Stimulated activated memory B cell treated with anti-CD40 and anti-IgM and Interleukin-4, amounts not matched to agents 10 μg/mL and 1 μg/mL and 100 μg/mL, for 72 hours (primary cell): ENCODE measurements around the gene RPL41.

Experiments
- ATAC-seq: fragments of 150-1000 bp; cut with Tn5 transposase; 2 replicates; pipeline ENCODE4 v1.10.0; 2021
- H3K27ac Mint-ChIP-seq: one replicate; pipeline ENCODE4 v1.8.0; 2022; ENCODE audit warnings: mild to moderate bottlenecking, mixed read lengths
- H3K27me3 Mint-ChIP-seq: one replicate; pipeline ENCODE4 v1.8.0; 2022; ENCODE audit warnings: mixed read lengths
- H3K36me3 Mint-ChIP-seq: one replicate; pipeline ENCODE4 v1.8.0; 2022; ENCODE audit warnings: mixed read lengths
- H3K4me1 Mint-ChIP-seq: one replicate; pipeline ENCODE4 v1.8.0; 2022; ENCODE audit warnings: mixed read lengths
- H3K4me3 Mint-ChIP-seq: one replicate; pipeline ENCODE4 v1.8.0; 2022; ENCODE audit warnings: mild to moderate bottlenecking, moderate library complexity, mixed read lengths
- H3K9me3 Mint-ChIP-seq: one replicate; pipeline ENCODE4 v1.8.0; 2022; ENCODE audit warnings: mixed read lengths

RPL41 gene

DNA sequence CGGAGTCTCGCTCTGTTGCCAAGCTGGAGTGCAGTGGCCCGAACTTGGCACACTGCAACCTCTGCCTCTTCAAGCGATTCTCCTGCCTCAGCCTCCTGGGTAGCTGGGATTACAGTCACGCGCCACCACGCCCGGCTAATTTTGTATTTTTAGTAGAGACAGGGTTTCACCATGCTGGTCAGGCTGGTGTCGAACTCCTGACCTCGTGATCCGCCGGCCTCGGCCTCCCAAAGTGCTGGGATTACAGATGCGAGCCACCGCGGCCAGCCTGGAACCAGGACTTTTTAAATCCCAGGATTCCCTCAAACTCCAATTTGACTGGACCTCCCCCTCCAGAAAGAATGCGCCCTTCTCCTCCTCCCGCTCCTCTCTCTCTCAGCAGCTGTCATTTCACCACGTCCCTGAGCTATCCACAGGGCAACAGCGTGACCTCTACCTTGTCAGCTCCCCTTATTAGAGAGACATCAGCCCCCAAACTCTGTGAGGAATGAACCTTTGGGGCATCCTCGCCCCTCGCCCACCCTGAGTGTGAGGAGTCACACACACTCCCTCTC, 13.6 kb downstream of the RPL41 start:
- peak overlapping the region; percentile 100 for H3K4me3 Mint-ChIP-seq
- no peaks in the 10 kb centered on the region for H3K27me3 Mint-ChIP-seq
- ATAC-seq = no peak
- H3K4me1 Mint-ChIP-seq = peaks cover 68% of the 10 kb centered on the region
- H3K9me3 Mint-ChIP-seq = no peaks in the 10 kb centered on the region
- peak overlapping the region; percentile 93 for H3K27ac Mint-ChIP-seq
- H3K36me3 Mint-ChIP-seq = peaks cover 41% of the 10 kb centered on the region

DNA sequence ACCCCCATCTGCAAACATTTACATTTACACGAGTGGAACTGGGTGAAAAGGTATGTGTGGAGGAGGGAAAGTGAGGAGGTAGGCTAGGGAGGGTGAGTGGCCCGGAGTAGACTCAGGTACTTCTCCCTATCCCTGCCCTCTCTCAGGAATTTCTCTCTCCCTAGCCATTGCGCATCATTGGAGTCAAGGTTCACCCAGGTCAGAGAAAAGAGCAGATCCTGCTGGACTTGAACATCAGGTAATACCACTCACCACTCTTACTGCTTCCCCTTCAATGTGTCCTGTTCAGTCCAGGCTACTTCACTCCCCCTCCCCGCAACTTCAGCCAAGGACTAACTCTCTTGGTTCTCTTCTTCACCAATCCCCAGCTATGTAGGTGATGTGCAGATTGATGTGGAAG, 14.4 kb downstream of the RPL41 start:
- peak overlapping the region; percentile 93 for H3K27ac Mint-ChIP-seq
- no peaks in the 10 kb centered on the region for H3K9me3 Mint-ChIP-seq
- H3K4me1 Mint-ChIP-seq = peaks cover 66% of the 10 kb centered on the region
- no peaks in the 10 kb centered on the region for H3K27me3 Mint-ChIP-seq
- ATAC-seq = no peak
- peaks cover 44% of the 10 kb centered on the region for H3K36me3 Mint-ChIP-seq
- no peak overlapping the region for H3K4me3 Mint-ChIP-seq

DNA sequence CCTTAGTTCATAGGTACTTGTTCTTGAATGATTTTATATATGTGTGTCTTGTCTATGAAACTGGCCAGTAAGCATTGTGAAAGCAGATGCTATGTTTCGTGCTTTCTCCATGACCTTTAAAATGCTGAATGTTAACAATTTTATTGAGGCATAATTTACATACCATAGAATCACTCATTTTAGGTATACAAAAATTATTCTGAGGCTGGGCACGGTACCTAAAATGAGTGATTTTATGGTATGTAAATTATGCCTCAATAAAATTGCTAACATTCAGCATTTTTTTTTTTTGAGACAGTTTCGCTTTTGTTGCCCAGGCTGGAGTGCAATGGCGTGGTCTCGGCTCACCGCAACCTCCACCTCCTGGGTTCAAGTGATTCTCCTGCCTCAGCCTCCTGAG, 18.5 kb downstream of the RPL41 start:
- peaks cover 28% of the 10 kb centered on the region for H3K4me1 Mint-ChIP-seq
- no peaks in the 10 kb centered on the region for H3K27me3 Mint-ChIP-seq
- no peak for ATAC-seq
- H3K9me3 Mint-ChIP-seq = no peaks in the 10 kb centered on the region
- peak overlapping the region; percentile 53 for H3K27ac Mint-ChIP-seq
- no peak overlapping the region for H3K4me3 Mint-ChIP-seq
- peaks cover 81% of the 10 kb centered on the region for H3K36me3 Mint-ChIP-seq

DNA sequence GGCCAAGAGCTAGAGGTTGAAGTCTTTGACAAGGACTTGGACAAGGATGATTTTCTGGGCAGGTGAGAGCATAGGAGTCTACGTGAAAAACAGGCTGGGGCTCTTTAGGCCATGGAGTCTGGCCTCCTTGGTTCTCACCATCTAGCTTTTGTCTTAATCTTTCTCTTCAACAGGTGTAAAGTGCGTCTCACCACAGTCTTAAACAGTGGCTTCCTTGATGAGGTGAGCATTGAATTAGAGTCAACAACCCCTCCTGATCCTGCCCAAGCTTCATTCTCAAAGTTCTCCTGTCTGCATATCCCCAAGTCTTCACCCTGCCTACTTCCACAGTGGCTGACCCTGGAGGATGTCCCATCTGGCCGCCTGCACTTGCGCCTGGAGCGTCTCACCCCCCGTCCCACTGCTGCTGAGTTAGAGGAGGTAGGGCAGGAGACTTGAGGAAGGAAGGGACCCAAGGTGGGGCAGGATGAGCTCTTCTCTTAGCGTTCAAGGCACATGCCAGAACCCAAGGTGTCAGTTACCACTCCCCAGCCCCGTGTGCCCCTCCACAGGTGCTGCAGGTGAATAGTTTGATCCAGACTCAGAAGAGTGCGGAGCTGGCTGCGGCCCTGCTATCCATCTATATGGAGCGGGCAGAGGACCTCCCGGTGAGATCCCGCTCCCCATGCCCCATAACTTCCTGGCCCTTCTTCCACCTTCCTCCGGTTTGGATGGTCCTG, 21.6 kb downstream of the RPL41 start:
- no peak overlapping the region for H3K4me3 Mint-ChIP-seq
- H3K36me3 Mint-ChIP-seq = peaks cover 85% of the 10 kb centered on the region
- H3K27me3 Mint-ChIP-seq = no peaks in the 10 kb centered on the region
- H3K4me1 Mint-ChIP-seq = peaks cover 10% of the 10 kb centered on the region
- H3K27ac Mint-ChIP-seq = no peak overlapping the region
- no peak for ATAC-seq
- no peaks in the 10 kb centered on the region for H3K9me3 Mint-ChIP-seq

DNA sequence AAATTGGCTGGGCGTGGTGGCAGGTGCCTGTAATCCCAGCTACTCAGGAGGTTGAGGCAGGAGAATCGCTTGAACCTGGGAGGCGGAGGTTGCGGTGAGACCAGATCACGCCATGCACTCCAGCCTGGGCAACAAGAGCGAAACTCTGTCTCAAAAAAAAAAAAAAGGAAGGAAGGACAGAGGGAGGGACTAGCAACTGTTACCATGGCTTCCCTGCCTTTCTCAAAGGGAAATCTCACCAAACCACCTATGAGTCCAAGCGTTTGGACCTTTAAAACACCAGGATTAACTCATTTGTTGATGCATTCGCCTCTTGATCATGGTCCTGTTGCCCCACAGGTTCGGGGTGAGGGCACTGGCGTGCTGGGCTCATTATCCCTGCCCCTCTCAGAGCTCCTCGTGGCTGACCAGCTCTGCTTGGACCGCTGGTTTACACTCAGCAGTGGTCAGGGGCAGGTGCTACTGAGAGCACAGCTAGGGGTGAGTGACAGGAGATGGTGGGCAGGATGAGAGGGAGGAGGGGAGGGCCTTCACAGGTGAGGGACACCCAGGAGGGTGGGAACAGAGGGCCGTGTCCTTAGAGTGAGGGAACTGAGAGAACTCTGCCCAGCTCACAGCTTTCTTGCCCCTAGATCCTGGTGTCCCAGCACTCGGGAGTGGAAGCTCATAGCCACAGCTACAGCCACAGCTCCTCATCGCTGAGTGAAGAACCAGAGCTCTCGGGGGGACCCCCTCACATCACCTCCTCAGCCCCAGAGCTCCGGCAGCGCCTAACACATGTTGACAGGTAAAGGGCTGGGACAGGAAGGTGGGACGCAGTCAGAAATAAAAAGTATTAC, 25.7 kb downstream of the RPL41 start:
- peaks cover 14% of the 10 kb centered on the region for H3K4me1 Mint-ChIP-seq
- peaks cover 79% of the 10 kb centered on the region for H3K36me3 Mint-ChIP-seq
- no peak for ATAC-seq
- H3K9me3 Mint-ChIP-seq = no peaks in the 10 kb centered on the region
- no peak overlapping the region for H3K4me3 Mint-ChIP-seq
- peak overlapping the region; percentile 47 for H3K27ac Mint-ChIP-seq
- no peaks in the 10 kb centered on the region for H3K27me3 Mint-ChIP-seq

DNA sequence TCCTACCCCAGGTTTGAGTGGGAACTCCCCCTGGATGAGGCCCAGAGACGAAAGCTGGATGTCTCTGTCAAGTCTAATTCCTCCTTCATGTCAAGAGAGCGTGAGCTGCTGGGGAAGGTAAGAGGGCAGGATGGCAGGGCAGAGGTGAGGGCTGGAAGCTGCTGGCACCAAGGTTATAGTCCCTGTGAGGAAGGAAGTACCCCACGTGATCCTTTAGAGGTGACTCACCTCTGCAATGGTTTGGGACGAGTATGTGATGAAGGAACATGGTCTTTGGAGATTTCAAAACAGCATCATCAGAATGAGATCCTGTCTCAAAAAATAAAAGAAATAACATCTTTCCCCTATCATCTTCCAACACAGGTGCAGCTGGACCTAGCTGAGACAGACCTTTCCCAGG, 26.8 kb downstream of the RPL41 start:
- no peak for ATAC-seq
- Mint-ChIP-seq H3K36me3 (peaks cover 71% of the 10 kb centered on the region), H3K4me1 (peaks cover 14% of the 10 kb centered on the region), H3K9me3 (no peaks in the 10 kb centered on the region), H3K27ac (peak overlapping the region; percentile 47), H3K27me3 (no peaks in the 10 kb centered on the region), H3K4me3 (no peak overlapping the region)

DNA sequence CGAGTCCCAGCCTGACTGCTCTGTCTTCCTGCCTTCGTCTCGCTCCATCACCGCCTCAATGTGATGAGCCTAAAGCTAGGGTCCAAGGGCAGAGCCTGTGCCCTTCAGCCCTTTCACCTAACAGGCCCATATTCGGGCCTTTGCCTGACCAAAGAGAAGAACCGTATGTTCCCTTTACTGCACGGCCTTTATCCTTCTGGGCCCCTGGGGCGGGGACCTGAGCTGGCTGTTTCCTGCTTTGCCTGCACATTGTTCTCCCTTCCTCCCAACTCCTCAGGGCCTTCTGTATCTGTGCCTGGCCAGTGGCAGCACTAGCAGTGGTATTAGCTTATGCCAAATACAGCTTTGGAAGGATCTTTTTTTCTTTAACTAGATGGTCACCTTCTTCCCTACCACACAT, 27.4 kb downstream of the RPL41 start:
- Mint-ChIP-seq H3K27ac (peak overlapping the region; percentile 10), H3K27me3 (no peaks in the 10 kb centered on the region), H3K4me3 (no peak overlapping the region), H3K4me1 (peaks cover 14% of the 10 kb centered on the region), H3K9me3 (no peaks in the 10 kb centered on the region), H3K36me3 (peaks cover 64% of the 10 kb centered on the region)
- no peak for ATAC-seq

DNA sequence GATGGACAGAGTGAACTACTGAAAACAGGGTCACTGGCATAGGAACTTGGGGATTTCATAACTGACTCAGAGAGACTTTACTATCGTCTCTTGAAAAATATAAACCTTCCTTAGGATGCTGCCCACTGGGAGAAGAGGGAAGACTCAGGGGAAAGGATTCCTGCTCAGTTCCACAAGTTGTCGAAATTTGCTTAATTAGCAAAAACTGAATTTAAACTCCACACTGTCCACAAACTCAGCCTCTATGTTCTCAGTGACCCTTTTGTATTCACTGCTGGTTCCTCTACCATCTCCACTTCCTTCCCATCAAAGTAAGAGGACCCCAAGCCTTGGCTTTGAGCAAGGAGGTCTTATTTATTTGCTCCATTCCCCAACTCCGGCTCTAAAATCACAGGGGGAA, 28.8 kb downstream of the RPL41 start:
- no peak for ATAC-seq
- H3K27ac Mint-ChIP-seq = no peak overlapping the region
- no peaks in the 10 kb centered on the region for H3K27me3 Mint-ChIP-seq
- peaks cover 14% of the 10 kb centered on the region for H3K4me1 Mint-ChIP-seq
- H3K9me3 Mint-ChIP-seq = no peaks in the 10 kb centered on the region
- no peak overlapping the region for H3K4me3 Mint-ChIP-seq
- H3K36me3 Mint-ChIP-seq = peaks cover 52% of the 10 kb centered on the region

DNA sequence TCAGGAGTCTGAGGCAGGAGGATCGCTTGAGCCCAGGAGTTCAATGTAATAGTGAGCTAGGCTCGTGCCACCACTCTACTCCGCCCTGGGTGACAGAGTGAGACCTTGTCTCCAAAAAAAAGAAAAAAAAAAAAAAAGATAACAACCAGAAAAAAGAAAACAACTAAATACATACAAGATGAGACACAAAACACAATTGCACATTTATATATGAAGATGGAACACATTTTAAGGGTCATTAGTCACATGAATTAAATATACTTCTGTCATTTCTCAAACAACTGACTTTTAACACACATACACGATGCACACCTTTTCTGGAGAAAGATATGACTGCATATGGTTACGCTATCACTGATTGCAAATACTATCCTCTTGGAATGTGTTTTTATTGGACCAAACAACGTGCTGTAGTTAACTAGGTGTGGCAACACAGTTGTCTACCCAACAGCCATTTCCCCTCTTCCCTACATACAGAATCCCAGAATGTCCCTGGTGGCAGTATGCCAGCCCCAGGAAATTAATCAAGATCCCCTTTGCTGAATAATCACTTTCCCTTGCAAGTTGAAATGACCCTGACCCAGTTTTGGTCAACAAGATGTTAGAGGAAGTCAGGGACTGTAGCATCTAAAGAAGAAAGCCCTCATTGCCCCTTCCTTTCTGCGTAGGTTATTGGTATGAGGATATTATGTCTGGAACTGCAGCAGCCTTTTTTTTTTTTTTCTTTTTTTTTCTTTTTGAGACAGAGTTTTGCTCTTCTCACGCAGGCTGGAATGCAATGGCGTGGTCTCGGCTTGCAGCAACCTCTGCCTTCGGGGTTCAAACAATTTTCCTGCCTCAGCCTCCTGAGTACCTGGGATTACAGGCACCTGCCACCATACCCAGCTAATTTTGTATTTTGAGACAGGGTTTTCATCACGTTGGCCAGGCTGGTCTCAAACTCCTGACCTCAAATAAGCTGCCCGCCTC, 30.3 kb downstream of the RPL41 start:
- Mint-ChIP-seq H3K9me3 (no peaks in the 10 kb centered on the region), H3K27me3 (no peaks in the 10 kb centered on the region), H3K27ac (no peak overlapping the region), H3K36me3 (peaks cover 37% of the 10 kb centered on the region), H3K4me1 (peaks cover 28% of the 10 kb centered on the region), H3K4me3 (no peak overlapping the region)
- no peak for ATAC-seq

DNA sequence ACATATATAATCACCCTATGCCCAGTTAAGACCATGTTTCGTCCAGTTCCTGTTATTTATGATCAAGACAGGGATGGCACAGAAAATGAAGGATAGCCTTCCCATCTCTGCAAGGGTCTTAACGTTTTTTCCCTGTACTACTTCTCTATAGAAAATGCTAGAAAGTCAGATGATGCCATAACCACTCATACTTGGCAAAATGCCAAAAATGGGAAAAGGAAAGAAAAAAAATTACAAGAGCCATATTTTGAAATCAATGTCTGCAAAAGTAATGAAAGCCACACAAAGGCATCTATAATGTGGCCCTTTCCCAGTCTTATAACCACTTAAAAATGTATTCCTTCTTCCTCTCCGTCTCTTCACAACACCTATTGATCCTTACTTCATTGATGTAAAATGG, 34.1 kb downstream of the RPL41 start:
- no peak overlapping the region for H3K4me3 Mint-ChIP-seq
- H3K27me3 Mint-ChIP-seq = no peaks in the 10 kb centered on the region
- peaks cover 9% of the 10 kb centered on the region for H3K36me3 Mint-ChIP-seq
- peak overlapping the region; percentile 97 for H3K27ac Mint-ChIP-seq
- no peaks in the 10 kb centered on the region for H3K9me3 Mint-ChIP-seq
- no peak for ATAC-seq
- peaks cover 43% of the 10 kb centered on the region for H3K4me1 Mint-ChIP-seq

DNA sequence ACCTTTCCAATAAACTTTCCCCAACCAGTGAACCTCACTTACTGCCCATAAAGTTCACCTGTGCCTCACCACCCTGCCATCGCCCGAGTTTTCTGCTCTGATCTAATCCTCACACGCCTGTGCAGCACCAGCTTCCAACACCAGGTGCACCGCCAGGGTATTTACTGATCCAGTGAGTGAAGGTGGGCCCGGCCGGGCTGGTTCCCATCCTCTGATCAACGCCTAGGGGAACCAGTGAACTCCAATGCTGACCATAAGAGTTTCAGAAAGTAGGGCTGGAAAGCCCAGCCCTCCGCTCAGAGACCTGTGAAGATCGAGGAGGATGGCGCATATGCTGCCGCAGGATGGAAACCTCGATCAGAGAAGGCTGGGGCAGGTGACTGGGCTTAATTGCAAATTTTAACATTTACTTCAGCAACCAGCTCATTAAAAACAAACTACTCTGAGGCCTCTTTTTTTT, 35.3 kb downstream of the RPL41 start:
- no peaks in the 10 kb centered on the region for H3K27me3 Mint-ChIP-seq
- H3K9me3 Mint-ChIP-seq = no peaks in the 10 kb centered on the region
- peak overlapping the region; percentile 92 for H3K4me3 Mint-ChIP-seq
- peaks cover 10% of the 10 kb centered on the region for H3K36me3 Mint-ChIP-seq
- peak overlapping the region; percentile 97 for H3K27ac Mint-ChIP-seq
- peak; percentile 84 for ATAC-seq
- peaks cover 46% of the 10 kb centered on the region for H3K4me1 Mint-ChIP-seq

DNA sequence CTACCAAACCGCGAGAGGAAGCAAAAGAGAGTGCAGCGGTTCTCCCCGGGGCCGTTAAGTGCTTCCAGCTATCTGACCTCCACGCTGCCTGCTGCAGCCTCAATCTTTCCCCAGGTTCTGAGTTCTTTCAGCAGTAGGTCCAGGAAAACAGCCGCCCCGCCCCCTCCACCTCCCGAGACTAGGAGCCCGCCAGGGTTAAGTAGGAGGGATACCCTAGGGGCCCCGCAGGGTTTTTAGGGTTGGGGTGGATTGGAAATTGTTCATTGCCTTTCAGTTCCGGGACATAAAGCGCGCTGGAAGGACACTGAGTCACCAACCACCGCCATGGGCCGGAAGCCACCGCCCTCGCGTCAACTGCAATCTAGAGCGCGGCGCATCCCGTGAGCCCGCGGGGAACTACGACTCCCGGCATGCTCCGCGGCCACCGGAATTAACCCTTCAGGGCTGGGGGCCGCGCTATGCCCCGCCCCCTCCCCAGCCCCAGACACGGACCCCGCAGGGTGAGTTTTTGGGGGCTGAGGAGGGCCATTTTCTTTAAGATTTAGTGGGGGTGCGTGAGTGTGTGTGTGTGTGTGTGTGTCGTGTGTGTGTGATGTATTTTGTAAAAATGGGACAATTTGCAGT, 35.8 kb downstream of the RPL41 start, which contains the start of gene MYL6B:
Gene MYL6B, plus strand, starts transcription at position 456 of the 624 bp plus-strand sequence. CDS start 1,332 bp downstream, outside the sequence.
- no peaks in the 10 kb centered on the region for H3K27me3 Mint-ChIP-seq
- H3K36me3 Mint-ChIP-seq = peaks cover 10% of the 10 kb centered on the region
- peaks cover 49% of the 10 kb centered on the region for H3K4me1 Mint-ChIP-seq
- H3K27ac Mint-ChIP-seq = peak within 1 kb of the TSS; percentile 97
- no peaks in the 10 kb centered on the region for H3K9me3 Mint-ChIP-seq
- peak within 1 kb of the TSS; percentile 92 for H3K4me3 Mint-ChIP-seq
- ATAC-seq = peak; percentile 94

DNA sequence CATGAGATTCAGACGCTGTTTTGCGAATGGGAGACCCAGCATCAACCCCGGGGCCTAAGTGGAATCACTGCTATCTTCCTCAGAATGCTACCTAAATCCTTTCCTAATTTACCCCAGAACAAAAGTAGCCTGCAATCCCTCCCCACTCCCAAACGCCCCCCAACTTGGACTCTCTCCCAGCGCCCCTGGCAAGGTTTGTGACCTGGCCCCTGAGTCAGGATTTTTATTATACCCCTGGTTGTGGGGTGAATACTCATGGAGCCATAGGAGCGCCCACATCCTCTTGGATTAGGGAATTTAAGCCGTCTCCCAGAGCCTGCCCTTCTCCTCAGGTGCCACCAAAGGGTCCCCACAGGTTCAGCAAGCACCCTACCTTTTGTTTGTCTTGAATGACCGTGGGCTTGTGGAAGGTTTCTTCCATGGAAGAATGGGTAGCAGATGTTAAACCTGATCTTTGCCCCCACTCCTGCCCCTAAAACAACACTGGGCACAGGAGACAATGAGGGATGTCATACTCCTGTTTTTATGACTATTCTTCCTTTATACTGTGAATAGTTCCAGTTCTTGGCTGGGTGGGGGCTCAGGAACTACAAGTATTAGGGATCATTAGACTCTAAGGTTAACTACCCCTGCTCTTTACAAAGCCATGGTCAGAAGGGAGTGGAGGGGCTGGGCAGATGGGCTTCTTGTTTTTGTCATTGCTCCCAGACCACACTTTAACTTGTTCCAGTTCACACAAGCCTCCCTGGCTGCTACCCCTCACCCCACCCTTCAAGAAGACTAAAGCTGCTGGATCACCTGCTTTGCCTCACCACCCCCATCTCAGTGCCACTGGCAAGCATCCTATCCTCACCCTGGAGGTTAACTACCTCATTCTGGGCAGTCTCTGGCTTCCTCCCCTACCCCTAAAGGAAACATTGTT, 36.6 kb downstream of the RPL41 start:
- Mint-ChIP-seq H3K9me3 (no peaks in the 10 kb centered on the region), H3K36me3 (peaks cover 11% of the 10 kb centered on the region), H3K27me3 (no peaks in the 10 kb centered on the region), H3K27ac (peak overlapping the region; percentile 97), H3K4me1 (peaks cover 52% of the 10 kb centered on the region), H3K4me3 (peak overlapping the region; percentile 92)
- ATAC-seq = no peak
